A673 (cell line): ENCODE measurements around the gene ZFP36L2. TPM values are rescaled to one million over a fixed set of nuclear protein-coding genes. Genes with fewer than 3 reads are reported as not detected.

Experiments
- BruUV-seq: library from RNA; stranded (reverse); fragments of 400-500 nt; replicated peaks from 2 replicates; lab custom pipeline; 2021; lab: Mats Ljungman, UMichigan
- CTCF ChIA-PET: fragments of 300-600 bp; sonication (Branson Sonifier 250); formaldehyde crosslinking; loops from one replicate; lab custom pipeline; 2022; ENCODE audit warnings: antibody characterized with exemption; lab: Charles Lee
- POLR2A ChIA-PET: fragments of 300-600 bp; sonication (Branson Sonifier 250); formaldehyde crosslinking; loops from one replicate; lab custom pipeline; 2022; ENCODE audit warnings: antibody characterized with exemption; ENCODE audit not compliant: low non-redundant PET; lab: Charles Lee
- DNase-seq: peaks from one replicate; pipeline ENCODE4 v3.0.0-alpha.2; 2015; ENCODE audit warnings: low spot score
- H3K27ac ChIP-seq: fragments of 200-600 bp; sonication (generic); 2 replicates; pipeline ENCODE4 v1.5.1; 2016; ENCODE audit warnings: mixed run types, low read depth, mild to moderate bottlenecking, mixed read lengths, antibody characterized with exemption, low read length; ENCODE audit not compliant: poor library complexity, severe bottlenecking
- H3K27me3 ChIP-seq: fragments of 200-600 bp; sonication (generic); replicated peaks from 2 replicates; pipeline ENCODE4 v1.6.1; 2017; ENCODE audit warnings: mixed run types, low read depth, mild to moderate bottlenecking, mixed read lengths, antibody characterized with exemption, low read length; ENCODE audit not compliant: insufficient read depth, poor library complexity
- H3K36me3 ChIP-seq: fragments of 200-600 bp; sonication (generic); 2 replicates; pipeline ENCODE4 v1.6.1; 2016; ENCODE audit warnings: mixed run types, mild to moderate bottlenecking, mixed read lengths, antibody characterized with exemption, low read length; ENCODE audit not compliant: insufficient read depth, poor library complexity, severe bottlenecking
- H3K4me1 ChIP-seq: fragments of 200-600 bp; sonication (generic); 2 replicates; pipeline ENCODE4 v1.6.1; 2017; ENCODE audit warnings: mixed run types, mild to moderate bottlenecking, mixed read lengths, antibody characterized with exemption, low read length; ENCODE audit not compliant: insufficient read depth, poor library complexity, severe bottlenecking
- H3K4me3 ChIP-seq: fragments of 200-600 bp; sonication (generic); 2 replicates; pipeline ENCODE4 v1.5.1; 2016; ENCODE audit warnings: low read depth, mixed run types, mild to moderate bottlenecking, mixed read lengths, low read length; ENCODE audit not compliant: poor library complexity, severe bottlenecking
- H3K9me3 ChIP-seq: fragments of 200-600 bp; sonication (generic); 2 replicates; pipeline ENCODE4 v1.6.1; 2016; ENCODE audit warnings: mixed run types, low read depth, mild to moderate bottlenecking, mixed read lengths, antibody characterized with exemption, low read length; ENCODE audit not compliant: poor library complexity, severe bottlenecking
- EZH2 ChIP-seq: fragments of 200-600 bp; sonication (generic); IDR thresholded peaks from 2 replicates; pipeline ENCODE4 v1.6.1; 2017; ENCODE audit warnings: borderline replicate concordance, low read depth, mild to moderate bottlenecking, mixed read lengths, antibody characterized with exemption, low read length; ENCODE audit not compliant: poor library complexity, severe bottlenecking
- intact Hi-C: fragments of 100-400 bp; cut with micrococcal nuclease; formaldehyde crosslinking; loops from one replicate; pipeline ENCODE4 v1.10.0; 2022; ENCODE audit not compliant: unreplicated experiment
- total RNA-seq: library from RNA; stranded (reverse); gene quantifications from 2 replicates; pipeline ENCODE4 v1.2.3, GENCODE V29; 2021
- TF ChIP-seq, protein P1 (sequence below): fragments of 300-800, 200-600 bp; sonication (generic); conservative IDR thresholded peaks from 2 replicates; pipeline ENCODE4 v1.5.1; 2017; ENCODE audit warnings: low read depth, mild to moderate bottlenecking, antibody characterized with exemption, low read length, moderate library complexity, mixed read lengths

Gene ZFP36L2
- total RNA-seq, 1 experiment from 2014 or later = 23.4 TPM

DNA sequence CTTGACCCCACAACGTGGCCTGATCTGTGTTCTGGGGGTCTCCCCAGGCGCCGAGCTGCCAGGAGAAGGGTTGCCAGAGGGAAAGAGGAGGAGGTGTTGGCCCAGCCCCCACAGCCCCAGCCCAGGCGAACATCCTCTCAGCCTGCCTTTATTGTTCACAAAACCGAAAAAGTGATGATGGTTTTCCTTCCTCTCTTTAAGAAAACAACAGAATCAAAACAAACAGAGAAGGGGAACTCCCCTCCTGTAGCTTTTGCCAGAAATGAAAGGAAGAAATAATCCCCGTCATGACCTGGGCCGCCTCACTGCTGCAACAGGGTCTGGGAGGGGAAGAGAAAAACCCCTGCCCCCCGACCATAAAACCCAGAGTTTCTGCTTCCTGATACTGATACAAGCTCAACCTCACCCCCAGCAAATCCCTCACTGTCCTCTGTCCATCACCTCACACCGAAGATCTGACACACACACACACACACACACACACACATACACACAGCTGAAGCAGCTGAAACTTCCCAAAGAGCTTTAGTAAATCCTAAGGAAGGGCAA lies 52.0 kb downstream of the ZFP36L2 start:
- intact Hi-C loops = no loop called here
- no TSS peak for BruUV-seq
- Histone ChIP-seq H3K4me3 (no peak overlapping the region), H3K9me3 (peaks cover 6% of the 10 kb centered on the region), H3K4me1 (peaks cover 4% of the 10 kb centered on the region), H3K27ac (no peak overlapping the region), H3K36me3 (no peaks in the 10 kb centered on the region), H3K27me3 (no peaks in the 10 kb centered on the region)
- DNase-seq = no peak
- ChIA-PET CTCF (no interaction called here), POLR2A (no interaction called here)
- no peak for TF ChIP-seq EZH2
- TF ChIP-seq, protein P1, sequence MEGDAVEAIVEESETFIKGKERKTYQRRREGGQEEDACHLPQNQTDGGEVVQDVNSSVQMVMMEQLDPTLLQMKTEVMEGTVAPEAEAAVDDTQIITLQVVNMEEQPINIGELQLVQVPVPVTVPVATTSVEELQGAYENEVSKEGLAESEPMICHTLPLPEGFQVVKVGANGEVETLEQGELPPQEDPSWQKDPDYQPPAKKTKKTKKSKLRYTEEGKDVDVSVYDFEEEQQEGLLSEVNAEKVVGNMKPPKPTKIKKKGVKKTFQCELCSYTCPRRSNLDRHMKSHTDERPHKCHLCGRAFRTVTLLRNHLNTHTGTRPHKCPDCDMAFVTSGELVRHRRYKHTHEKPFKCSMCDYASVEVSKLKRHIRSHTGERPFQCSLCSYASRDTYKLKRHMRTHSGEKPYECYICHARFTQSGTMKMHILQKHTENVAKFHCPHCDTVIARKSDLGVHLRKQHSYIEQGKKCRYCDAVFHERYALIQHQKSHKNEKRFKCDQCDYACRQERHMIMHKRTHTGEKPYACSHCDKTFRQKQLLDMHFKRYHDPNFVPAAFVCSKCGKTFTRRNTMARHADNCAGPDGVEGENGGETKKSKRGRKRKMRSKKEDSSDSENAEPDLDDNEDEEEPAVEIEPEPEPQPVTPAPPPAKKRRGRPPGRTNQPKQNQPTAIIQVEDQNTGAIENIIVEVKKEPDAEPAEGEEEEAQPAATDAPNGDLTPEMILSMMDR = no peak
